ENCODE measurements around the gene KRTAP10-1.

Gene KRTAP10-1

DNA sequence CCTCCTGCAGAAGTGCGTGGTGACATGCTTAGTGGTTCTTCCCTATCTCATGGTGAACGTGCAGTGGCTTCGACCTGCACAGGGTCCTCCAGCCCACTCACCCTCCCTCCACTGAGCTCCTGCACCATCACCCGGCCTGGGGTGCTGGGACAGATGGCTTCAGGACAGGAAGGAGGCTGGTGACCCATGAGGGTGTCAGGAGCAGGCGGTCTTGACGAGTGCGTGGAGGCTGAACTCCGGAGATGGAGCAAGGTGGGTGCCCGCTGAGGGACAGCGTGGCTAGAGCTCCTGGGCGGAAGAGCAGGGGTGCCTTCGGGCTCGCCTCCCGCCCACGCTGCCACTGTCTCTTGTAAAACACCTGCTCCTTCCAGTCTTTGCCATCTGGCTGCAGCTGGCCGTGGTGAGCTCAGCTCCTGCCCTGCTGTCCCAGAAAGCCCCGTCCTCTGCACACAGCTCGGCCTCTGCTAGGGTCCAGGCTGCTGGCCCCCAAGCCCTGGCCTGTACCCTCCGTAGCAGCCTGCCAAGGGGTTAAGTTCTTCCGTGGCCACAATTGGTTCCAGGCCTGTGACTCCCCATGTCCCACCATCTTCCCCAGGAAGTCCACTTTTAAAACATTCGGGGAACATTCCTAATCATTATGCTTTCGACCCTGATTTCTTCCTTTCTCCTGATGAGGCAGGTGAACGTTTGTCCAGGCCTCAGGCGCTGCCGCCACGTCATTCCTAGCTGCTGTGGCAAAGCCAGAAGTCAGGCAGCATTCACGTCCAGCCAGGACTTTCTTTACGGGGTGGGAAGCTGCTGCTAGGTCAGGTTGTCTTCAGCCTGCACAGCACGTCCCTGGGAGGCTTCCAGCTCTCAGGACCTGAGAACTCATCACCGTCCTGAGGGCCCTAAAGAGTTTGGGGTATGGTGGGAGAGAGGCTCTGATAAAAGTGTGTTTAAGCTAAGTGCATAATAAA lies 8.1 kb downstream of the KRTAP10-1 start:
- intact Hi-C loops (cut with micrococcal nuclease): no loop called here
- Mint-ChIP-seq H3K27ac (no peak overlapping the region), H3K9me3 (no peaks in the 10 kb centered on the region)

DNA sequence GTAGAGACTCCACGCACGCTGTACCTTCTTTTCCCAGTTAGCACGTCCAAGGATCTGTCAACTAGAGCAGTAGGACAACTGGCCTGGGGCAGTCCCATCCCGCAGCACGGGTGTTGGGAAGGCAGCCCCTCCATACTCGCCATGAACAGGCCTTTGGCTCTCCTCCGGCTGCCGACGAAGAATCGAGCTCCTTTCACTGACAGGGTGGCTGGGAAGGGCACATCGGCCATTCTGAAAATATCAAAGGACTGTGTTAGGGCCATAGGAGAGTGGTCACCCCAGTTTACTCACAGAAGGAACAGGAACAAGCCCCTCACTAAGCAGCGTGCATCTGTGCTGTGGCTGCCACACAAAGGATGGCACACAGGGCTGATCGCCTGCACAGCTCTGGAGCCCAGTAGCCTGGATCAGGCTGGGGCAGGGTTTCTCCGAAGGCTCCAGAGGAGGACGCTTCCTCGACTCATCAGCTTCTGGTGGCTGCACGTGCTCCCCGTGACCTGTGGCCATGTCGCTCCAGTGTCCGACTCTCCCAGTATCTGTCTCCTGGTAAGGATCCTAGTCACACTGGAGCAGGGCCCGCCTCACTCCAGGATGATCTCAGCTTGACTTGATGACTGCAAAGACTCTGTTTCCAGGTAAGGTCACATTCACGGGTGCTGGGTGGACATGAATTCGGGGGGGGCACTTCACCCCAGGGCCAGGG lies 8.9 kb downstream of the KRTAP10-1 start:
- no peaks in the 10 kb centered on the region for H3K27me3 Mint-ChIP-seq
- H3K27ac Mint-ChIP-seq: no peak overlapping the region
- H3K4me1 Mint-ChIP-seq (ENCODE audit: low read depth): no peaks in the 10 kb centered on the region
- intact Hi-C loops (cut with micrococcal nuclease): no loop called here
- no peaks in the 10 kb centered on the region for H3K9me3 Mint-ChIP-seq
- no peaks in the 10 kb centered on the region for H3K36me3 Mint-ChIP-seq (ENCODE audit: low read depth)
- no peak overlapping the region for H3K4me3 Mint-ChIP-seq

More for the DNA sequence above, 8.1 kb downstream of the KRTAP10-1 start:
- Mint-ChIP-seq H3K4me3 (no peak overlapping the region), H3K4me1 (ENCODE audit: low read depth) (no peaks in the 10 kb centered on the region), H3K27me3 (no peaks in the 10 kb centered on the region), H3K36me3 (ENCODE audit: low read depth) (no peaks in the 10 kb centered on the region)

- Mint-ChIP-seq H3K4me1 (ENCODE audit: low read depth) (no peaks in the 10 kb centered on the region), H3K36me3 (ENCODE audit: low read depth) (no peaks in the 10 kb centered on the region), H3K27ac (no peak overlapping the region), H3K4me3 (no peak overlapping the region), H3K9me3 (no peaks in the 10 kb centered on the region), H3K27me3 (no peaks in the 10 kb centered on the region)
- intact Hi-C loops (cut with micrococcal nuclease): no loop called here
These were observed 9.6 kb downstream of the KRTAP10-1 start for GRCh38 chr21:44530221-44530902.

DNA sequence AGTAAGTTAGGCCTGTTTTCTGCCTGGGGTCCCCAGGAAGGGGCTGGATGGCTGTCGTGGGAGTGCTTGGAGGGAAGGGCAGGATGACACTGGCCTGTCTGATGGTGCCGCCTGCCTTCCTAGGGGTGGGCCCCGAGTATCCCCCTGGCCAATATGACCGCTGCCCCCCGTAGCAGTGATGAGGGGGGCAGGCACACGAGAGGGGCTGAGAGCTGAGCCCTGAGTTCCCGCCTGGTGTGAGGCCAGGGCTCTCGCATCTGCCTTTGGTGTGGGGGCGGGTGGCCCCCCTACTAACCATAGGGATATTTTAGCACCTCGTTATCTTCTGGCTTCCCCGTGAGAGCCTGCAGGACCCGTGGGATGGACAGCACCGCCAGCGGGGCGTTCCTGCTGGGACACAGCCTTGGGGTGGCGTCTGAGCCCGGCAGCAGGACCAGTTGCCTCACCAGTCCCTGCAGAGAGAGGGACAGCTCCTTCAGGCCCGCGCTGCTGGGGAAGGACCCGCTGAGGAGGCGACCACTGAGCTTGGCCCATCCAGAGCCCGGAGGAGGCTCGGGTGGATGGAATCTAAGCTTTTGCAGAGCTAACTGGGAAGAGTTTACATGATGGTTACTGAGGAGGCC lies 10.4 kb downstream of the KRTAP10-1 start:
- no peak overlapping the region for H3K27ac Mint-ChIP-seq
- no peaks in the 10 kb centered on the region for H3K4me1 Mint-ChIP-seq (ENCODE audit: low read depth)
- no peaks in the 10 kb centered on the region for H3K27me3 Mint-ChIP-seq
- intact Hi-C loops (cut with micrococcal nuclease): no loop called here
- no peaks in the 10 kb centered on the region for H3K9me3 Mint-ChIP-seq
- no peaks in the 10 kb centered on the region for H3K36me3 Mint-ChIP-seq (ENCODE audit: low read depth)
- no peak overlapping the region for H3K4me3 Mint-ChIP-seq

DNA sequence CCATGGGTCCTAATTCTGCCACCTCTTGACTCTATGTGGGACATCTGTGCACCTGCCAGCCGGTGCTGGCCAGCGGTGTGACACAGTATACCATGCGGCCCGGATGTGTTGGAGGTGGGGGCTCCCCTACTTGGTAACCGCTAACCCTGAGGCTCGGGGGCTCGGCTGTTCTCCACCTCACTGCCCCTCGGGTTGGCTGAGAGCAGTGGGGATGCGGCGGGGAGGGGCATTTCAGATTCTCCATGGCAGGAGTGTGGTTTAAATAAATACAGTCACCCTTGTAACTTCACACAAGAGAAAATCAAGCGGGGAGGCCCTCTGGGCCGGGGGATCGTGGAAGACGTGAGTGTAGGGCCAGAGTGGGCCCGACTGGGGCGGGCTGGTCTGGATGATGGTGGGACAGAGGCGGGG lies 11.0 kb downstream of the KRTAP10-1 start:
- Mint-ChIP-seq H3K4me3 (no peak overlapping the region), H3K4me1 (ENCODE audit: low read depth) (no peaks in the 10 kb centered on the region), H3K27me3 (no peaks in the 10 kb centered on the region), H3K36me3 (ENCODE audit: low read depth) (no peaks in the 10 kb centered on the region), H3K27ac (no peak overlapping the region), H3K9me3 (no peaks in the 10 kb centered on the region)
- intact Hi-C loops (cut with micrococcal nuclease): no loop called here

DNA sequence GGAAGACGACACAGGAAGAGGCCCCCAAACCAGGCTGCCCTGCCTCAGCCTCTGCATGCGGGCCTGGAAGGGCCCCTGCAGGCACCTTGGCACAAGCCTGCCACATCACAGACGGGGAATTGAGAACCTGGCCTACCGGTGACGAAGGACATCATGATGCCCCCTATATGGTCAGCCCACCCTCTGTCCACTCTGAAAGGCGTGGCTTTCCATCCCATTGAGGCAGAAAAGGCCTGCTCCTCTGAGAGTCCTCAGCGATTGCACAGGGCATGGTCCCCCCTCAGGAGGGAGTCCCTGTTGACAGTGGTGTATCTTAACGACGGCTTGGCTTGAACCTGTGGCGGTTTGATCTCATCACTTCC lies 11.4 kb downstream of the KRTAP10-1 start:
- H3K36me3 Mint-ChIP-seq (ENCODE audit: low read depth): no peaks in the 10 kb centered on the region
- H3K27ac Mint-ChIP-seq: no peak overlapping the region
- H3K4me3 Mint-ChIP-seq: no peak overlapping the region

GRCh38 chr21:44527983-44528633 lies 11.9 kb downstream of the KRTAP10-1 start:
- H3K27me3 Mint-ChIP-seq: no peaks in the 10 kb centered on the region
- H3K27ac Mint-ChIP-seq: no peak overlapping the region
- H3K4me3 Mint-ChIP-seq: no peak overlapping the region
- H3K36me3 Mint-ChIP-seq (ENCODE audit: low read depth): no peaks in the 10 kb centered on the region
- intact Hi-C loops (cut with micrococcal nuclease): no loop called here
- H3K9me3 Mint-ChIP-seq: no peaks in the 10 kb centered on the region
- no peaks in the 10 kb centered on the region for H3K4me1 Mint-ChIP-seq (ENCODE audit: low read depth)

More for the DNA sequence above, 11.4 kb downstream of the KRTAP10-1 start:
- no peaks in the 10 kb centered on the region for H3K4me1 Mint-ChIP-seq (ENCODE audit: low read depth)
- no peaks in the 10 kb centered on the region for H3K27me3 Mint-ChIP-seq
- intact Hi-C loops (cut with micrococcal nuclease): no loop called here
- no peaks in the 10 kb centered on the region for H3K9me3 Mint-ChIP-seq

DNA sequence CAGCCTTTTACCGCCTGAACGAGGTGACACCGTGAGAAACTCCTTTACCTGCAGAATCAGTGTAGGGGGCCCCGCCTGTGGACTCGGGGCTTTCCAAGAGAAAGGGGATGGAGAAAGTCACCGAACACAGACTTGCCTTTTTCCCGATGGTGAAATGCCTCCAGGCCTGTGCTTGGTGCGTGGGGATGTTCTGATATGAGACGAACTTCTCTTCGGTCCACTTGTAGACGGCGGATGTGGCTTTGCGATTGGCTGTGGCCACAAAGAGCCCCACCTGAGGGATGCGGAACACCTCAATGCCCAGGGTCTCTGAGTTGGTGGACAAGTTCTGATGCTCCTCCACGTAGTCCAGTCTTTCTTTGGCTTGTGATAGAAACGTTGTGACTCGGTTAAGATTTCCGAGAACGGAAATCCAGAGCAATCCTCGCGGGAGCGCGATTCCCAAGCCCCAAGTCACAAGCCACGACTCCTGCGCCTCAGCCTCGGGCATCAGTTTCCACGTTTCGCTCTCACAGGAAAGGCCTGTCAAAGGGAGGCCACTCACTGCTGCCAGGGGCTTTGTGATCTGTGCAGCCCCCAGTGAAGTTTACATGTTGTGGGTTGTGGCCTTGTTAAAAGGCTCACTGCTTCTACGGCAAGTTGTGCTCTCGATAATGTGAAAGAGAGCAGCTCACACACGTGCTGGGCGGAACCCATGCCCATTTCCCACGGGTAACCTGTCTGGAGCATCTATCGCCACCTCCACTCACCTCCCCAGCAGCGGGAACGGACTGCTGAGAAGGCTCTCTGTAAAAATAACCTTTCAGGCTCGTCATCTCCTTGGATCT lies 12.6 kb downstream of the KRTAP10-1 start:
- no peaks in the 10 kb centered on the region for H3K4me1 Mint-ChIP-seq (ENCODE audit: low read depth)
- no peak overlapping the region for H3K4me3 Mint-ChIP-seq
- intact Hi-C loops (cut with micrococcal nuclease): no loop called here
- no peaks in the 10 kb centered on the region for H3K27me3 Mint-ChIP-seq
- no peak overlapping the region for H3K27ac Mint-ChIP-seq
- no peaks in the 10 kb centered on the region for H3K36me3 Mint-ChIP-seq (ENCODE audit: low read depth)
- H3K9me3 Mint-ChIP-seq: no peaks in the 10 kb centered on the region

DNA sequence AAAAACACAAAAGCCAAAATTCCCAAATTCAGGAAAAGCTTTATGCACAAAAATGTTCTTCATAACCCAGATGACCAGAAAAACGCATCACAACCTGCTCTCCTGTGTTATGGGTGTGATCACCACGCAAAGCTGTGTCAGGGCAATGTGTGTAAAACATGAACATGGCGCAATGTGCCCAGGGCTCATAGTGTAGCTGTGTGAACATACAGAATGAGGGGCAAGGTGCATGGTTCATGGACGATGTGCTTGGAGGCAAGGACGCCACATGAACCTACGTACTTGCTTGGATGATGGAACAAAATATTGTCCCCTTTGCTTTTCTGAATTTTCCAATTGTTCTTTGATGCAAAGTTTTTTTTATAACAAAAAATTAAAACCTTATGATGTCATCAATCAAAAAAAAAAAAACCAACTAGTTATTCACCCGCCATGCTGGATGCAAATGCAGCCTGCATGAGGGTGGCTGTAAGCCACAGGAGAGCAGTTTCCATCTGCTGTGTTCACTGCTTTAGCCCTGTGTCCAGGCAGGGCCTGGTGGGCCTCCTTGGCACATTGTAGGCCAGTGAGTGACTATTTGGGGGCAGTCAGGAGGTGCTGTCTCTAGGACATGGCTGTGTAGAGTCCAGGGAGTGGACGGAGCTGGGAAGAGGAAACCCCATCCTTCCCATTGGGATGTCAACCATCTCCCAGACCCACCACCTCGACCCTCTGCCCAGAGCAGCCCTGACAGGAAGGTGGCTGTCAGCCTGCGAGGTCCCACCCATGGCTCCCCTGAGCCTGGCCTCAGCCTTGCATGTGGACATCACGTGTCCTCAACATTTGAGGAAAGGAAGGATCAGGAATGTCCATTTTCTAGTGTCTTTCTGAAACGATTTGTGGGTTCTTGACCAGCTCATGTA lies 13.6 kb downstream of the KRTAP10-1 start:
- H3K36me3 Mint-ChIP-seq (ENCODE audit: low read depth): no peaks in the 10 kb centered on the region
- intact Hi-C loops (cut with micrococcal nuclease): no loop called here
- H3K27ac Mint-ChIP-seq: no peak overlapping the region
- no peaks in the 10 kb centered on the region for H3K4me1 Mint-ChIP-seq (ENCODE audit: low read depth)
- no peaks in the 10 kb centered on the region for H3K9me3 Mint-ChIP-seq
- no peaks in the 10 kb centered on the region for H3K27me3 Mint-ChIP-seq
- no peak overlapping the region for H3K4me3 Mint-ChIP-seq

DNA sequence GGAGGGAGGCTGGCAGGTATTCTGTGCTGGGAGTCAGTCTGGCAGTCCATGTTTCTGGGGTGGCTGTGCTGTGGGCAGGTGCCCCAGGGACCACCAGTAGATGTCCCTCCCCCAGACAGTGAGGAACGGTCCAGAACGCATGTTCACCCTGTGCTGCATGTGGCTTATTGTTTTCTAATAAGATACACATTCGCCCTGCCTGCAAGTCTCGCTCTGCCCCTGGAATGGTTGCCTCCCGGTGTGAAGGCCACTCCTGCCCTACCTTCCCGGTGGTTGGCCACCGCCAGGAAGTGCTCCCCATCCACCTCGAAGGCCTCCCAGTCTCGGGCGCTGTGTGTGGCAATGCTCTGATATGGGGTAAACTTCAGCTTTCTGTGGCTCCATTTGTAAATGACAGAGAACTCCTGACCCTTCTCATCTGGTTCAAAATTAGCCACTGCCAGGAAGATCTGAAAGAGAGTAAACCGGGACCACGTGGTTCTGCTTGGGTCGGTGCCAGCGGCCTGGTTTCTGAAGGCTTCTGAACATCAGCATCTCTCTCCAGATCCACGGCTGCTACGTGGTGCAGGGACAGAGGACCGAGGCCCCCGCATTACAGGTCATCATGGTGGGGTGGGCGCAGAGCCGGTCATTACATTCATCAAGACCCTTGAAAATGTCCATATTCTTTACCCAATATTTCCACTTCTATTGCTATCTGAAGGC lies 14.5 kb downstream of the KRTAP10-1 start:
- intact Hi-C loops (cut with micrococcal nuclease): no loop called here
- Mint-ChIP-seq H3K36me3 (ENCODE audit: low read depth) (no peaks in the 10 kb centered on the region), H3K27me3 (no peaks in the 10 kb centered on the region), H3K9me3 (no peaks in the 10 kb centered on the region), H3K4me3 (no peak overlapping the region), H3K4me1 (ENCODE audit: low read depth) (no peaks in the 10 kb centered on the region), H3K27ac (no peak overlapping the region)

DNA sequence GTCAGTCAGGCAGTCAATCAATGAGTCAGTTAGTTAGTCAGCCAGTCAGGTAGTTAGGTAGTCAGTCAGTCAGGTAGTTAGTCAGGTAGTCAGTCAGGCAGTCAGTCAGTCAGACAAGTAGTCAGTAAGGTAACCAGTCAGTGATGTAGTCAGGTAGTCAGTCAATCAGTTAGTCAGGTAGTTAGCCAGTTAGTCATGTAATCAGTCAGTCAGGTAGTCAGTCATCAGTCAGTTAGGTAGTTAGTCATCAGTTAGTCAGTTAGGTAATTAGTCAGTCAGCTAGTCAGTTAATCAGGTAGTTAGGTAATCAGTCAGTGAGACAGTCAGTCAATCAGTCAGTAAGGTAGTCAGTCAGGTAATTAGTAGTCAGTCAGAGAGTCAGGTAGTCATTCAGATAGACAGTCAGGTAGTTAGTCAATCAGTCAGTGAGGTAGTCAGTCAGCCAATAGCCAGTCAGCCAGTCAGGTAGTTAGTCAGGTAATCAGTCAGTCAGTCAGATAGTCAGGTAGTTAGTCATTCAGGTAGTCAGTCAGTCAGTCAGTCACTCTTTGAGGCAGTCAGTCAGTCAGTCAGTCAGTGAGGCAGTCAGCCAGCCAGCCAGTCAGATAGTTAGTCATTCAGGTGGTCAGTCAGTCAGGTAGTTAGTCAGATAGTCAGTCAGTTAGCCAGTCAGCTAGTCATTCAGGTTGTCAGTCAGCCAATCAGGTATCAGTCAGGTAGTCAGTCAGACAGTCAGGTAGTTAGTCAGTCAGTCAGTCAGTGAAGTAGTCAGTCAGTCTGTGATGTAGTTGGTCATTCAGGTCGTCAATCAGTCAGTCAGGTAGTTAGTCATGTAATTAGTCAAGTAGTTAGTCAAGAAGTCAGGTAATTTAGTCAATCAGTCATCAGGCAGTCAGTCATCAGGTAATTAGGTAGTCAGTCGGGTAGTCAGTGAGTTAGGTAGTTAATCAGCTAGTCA lies 15.3 kb downstream of the KRTAP10-1 start:
- H3K36me3 Mint-ChIP-seq (ENCODE audit: low read depth): no peaks in the 10 kb centered on the region
- H3K27ac Mint-ChIP-seq: no peak overlapping the region
- H3K27me3 Mint-ChIP-seq: no peaks in the 10 kb centered on the region
- H3K9me3 Mint-ChIP-seq: no peaks in the 10 kb centered on the region
- intact Hi-C loops (cut with micrococcal nuclease): no loop called here
- no peak overlapping the region for H3K4me3 Mint-ChIP-seq
- H3K4me1 Mint-ChIP-seq (ENCODE audit: low read depth): no peaks in the 10 kb centered on the region

Data from dendritic cell treated with granulocyte-macrophage colony-stimulating factor and Interleukin-4, amounts not matched to agents 40 ng/mL and 50 ng/mL, for 4 days (primary cell).